Fibroblast of villous mesenchyme (primary cell): ENCODE results near the gene NFIA. TPM values are rescaled to one million over a fixed set of nuclear protein-coding genes. Genes with fewer than 3 reads are reported as not detected.
A peak's percentile ranks its signal among the peaks of the same experiment; 100 is the strongest.

Experiments
- DNase-seq: peaks from one replicate; pipeline ENCODE4 v3.0.0-alpha.2; 2010; ENCODE audit warnings: low read depth
- H3K4me3 ChIP-seq: 2 replicates; pipeline ENCODE4 v1.5.1; 2011; ENCODE audit warnings: low read depth, mild to moderate bottlenecking, low read length
- CTCF ChIP-seq: IDR thresholded peaks from 2 replicates; pipeline ENCODE4 v1.5.1; 2012; ENCODE audit warnings: low read depth, mild to moderate bottlenecking, low read length; ENCODE audit not compliant: insufficient read depth
- total RNA-seq: library from RNA; depleted of rRNA; stranded (reverse); fragments of >200 nt; gene quantifications from 2 replicates; pipeline ENCODE4 v1.2.3, GENCODE V29; 2012

The NFIA gene
- total RNA-seq, 1 donor: 10.4 TPM

- DNase-seq: no peak
- no peak overlapping the region for H3K4me3 ChIP-seq
- TF ChIP-seq CTCF: no peak
These were observed 274.6 kb downstream of the NFIA start for GRCh38 chr1:61356995-61357394.

- no peak overlapping the region for H3K4me3 ChIP-seq
- DNase-seq: no peak
- TF ChIP-seq CTCF: no peak
These were observed 275.2 kb downstream of the NFIA start for GRCh38 chr1:61357539-61357938.

GRCh38 chr1:61358770-61359455, 276.6 kb downstream of the NFIA start:
- TF ChIP-seq CTCF: no peak
- H3K4me3 ChIP-seq: no peak overlapping the region
- no peak for DNase-seq

- H3K4me3 ChIP-seq: no peak overlapping the region
- TF ChIP-seq CTCF: no peak
- DNase-seq: no peak
These were observed 279.6 kb downstream of the NFIA start for GRCh38 chr1:61361931-61362330.

GRCh38 chr1:61362351-61362750, 280.0 kb downstream of the NFIA start:
- no peak for TF ChIP-seq CTCF
- peak; percentile 33 for DNase-seq
- no peak overlapping the region for H3K4me3 ChIP-seq

GRCh38 chr1:61368366-61368765, 286.0 kb downstream of the NFIA start:
- TF ChIP-seq CTCF: no peak
- H3K4me3 ChIP-seq: no peak overlapping the region
- no peak for DNase-seq

- H3K4me3 ChIP-seq: no peak overlapping the region
- TF ChIP-seq CTCF: no peak
- peak; percentile 25 for DNase-seq
These were observed 286.5 kb downstream of the NFIA start for GRCh38 chr1:61368876-61369275.
